Fibroblast of the conjunctiva (primary cell): Measurements from ENCODE around the gene RAB30.

Experiments used
- DNase-seq: peaks from one replicate; pipeline ENCODE4 v3.0.0-alpha.2; 2010; ENCODE audit warnings: low read depth

The RAB30 gene

DNA sequence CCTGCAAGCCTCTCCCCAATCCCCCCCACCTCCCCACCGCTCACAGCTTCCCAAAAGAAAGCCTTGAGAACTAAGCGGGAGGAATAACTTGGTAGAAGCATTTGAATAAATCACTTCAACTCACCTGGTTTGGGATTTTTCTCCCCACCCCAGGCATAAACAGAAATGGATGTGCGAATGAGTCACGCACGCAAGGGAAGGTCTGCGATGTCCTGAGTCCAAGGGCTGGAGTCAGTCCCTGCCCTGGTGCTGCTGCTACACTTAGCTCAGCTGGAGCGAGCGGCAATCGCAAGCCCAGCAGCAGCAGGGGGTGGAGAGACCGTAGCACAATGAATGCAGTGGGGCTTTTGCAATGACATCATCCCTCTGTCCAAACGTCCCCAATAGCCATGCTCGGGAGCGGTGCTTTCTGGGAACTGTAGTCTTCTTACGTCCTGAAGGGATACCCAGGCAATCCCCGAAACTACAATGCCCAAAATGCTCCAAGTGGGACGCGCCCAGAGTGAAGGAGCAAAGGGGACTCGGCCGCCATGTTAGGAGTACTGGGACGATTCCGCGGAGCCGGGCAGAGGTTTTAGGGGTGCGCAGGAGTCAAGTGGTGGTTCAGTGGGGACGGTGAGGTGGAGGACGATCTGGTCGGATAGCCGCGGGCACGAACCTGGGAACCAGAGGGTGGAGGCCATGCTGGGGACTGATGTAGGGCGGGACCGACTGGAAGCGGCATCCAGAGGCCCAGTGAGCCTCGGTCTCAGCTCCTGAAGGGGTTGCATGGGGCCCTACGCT lies at the start of gene RAB30:
Gene RAB30 (minus strand): TSS at position 331 of the 783 bp plus-strand sequence. CDS start 74,581 bp downstream, outside the sequence.
- DNase-seq: peak; percentile 100

DNA sequence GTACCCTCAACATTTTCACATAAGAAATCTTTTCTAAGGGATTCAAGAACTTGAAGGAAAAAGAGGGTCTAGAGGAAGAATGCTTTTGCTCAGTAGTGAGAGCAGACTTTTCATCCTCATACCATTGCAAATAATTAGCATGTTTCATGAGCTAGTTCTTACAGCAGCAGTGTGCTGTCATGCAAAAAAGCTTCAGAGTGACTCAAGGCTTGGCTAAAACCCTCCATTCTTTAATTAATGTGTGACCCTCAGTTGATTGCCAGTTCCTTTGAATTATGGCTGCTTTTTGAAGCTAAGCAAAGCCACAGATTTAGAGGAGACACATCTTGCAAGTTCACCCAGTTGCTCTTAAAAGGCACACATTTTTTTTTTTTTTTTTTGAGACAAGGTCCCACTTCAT lies 48.6 kb upstream of the RAB30 start:
- no peak for DNase-seq

DNA sequence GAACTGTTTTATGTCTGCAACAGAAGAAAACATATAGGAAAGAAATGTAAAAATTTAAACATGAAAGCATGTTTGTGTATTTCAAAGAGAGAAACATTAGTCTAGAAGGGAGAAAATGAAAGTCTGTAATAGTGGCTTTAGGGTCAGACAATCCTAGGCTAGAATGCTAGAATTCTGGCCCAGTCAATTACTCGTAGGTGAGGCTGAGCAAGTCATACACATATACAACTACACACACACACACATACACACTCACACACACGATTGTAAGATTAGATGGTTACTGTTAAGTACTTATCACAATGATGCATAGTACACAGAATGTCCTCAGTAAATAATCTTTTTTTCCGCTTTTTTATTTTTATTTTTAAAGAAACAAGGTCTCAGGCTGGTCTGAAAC lies 47.5 kb upstream of the RAB30 start:
- no peak for DNase-seq

DNA sequence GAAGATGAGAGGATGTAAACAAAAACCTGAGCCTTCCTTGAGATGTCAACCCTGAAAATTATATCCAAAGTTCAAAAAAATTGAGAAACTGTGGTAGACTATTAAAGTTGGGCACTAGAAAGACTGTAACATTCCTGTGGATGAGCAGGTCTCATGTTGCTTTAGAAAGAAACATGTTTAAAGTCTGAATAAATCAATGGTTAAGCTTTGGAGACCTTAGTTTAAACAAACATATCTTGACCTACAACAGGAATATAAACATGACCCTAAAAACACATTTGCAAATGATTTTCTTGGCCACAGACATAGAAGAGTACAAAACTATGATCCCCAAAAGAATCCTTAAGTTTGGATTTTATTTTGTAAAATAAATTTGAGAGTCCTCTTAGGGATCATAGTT lies 47.1 kb upstream of the RAB30 start:
- no peak for DNase-seq

DNA sequence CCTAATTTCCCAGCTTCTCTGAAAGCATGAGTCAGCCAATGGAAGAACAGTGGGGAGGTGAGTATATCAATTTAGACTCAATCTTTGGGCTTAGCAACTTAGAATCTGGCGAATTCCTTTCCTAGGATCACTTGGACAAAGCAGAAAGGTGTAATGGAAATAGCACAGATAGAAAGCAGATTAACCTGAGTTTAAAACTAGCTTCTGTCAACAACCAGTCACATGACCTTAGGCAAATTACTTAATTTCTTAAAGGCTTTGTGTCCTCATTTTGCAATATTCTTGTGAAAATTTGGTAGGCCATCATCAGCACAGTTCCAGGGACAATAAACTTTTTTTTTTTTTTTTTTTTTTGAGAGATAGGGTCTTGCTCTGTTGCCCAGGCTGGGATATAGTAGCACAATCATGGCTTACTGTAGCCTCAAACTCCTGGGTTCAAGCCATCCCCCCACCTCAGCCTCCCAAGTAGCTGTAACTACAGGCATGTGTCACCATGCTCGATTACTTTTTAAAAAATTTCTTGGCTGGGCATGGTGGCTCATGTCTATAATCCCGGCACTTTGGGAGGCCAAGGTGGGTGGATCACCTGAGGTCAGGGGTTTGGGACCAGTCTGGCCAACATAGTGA lies 44.4 kb upstream of the RAB30 start:
- DNase-seq: no peak

- DNase-seq: no peak
These were observed 43.9 kb upstream of the RAB30 start for GRCh38 chr11:83115551-83115950.

GRCh38 chr11:83115026-83115425 lies 43.3 kb upstream of the RAB30 start:
- no peak for DNase-seq

DNA sequence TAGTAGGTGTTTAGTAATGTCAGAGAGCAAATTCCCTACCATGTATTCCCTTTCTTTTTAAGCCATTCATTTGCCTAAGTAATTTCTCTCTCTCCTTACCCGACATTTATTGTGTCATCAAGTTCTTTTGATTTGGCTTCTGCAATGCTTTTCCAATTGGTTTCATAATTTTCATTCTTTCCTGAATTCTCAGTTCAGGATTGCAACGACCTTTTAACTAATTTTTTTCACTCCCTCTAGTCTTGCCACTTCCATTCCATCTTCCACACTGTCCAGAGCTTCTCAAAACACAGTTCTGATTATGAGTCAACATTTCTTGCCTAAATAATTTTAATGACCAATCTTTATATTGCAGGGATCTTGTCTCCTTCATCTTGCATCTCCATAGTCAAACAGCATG lies 41.2 kb upstream of the RAB30 start:
- DNase-seq: no peak

DNA sequence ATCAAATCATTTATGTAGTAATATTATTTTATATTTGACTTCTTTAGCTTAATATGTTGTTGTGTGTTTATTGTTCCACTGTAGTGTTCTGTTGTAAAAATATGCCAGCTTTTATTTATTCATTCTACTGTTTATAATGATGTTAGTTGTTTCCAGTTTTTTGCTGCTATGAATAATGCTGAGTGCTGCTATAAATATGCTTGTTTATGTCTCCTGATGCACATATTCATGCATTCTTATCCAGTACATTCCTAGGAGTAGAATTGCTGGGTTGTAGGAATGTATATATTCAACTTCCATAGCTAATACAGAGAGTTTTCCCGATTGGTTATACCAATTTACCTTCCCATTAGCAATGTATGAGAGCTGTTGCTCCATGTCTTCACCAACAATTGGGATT lies 33.5 kb upstream of the RAB30 start:
- DNase-seq: no peak

- DNase-seq: no peak
These were observed 31.1 kb upstream of the RAB30 start for GRCh38 chr11:83102834-83103233.

GRCh38 chr11:83097429-83098075 lies 25.9 kb upstream of the RAB30 start:
- DNase-seq: no peak

DNA sequence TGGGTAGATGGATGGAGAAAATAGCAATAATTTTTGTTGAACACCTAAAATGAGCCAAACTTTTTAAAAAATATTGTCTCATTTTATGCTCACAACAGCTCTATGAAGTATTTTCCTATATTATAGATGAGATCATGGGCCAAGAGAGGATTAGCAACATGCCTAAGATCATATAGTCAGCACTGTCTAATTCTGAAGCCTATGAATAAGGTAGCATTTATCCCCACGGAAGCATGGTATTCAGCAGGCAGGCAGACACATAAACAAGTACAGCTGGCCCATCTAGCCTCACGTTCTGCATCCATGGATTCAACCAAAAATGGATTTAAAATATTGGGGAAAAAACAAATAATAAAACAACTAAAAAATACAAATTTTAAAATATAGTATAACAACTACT lies 21.9 kb upstream of the RAB30 start:
- DNase-seq: no peak

GRCh38 chr11:83092488-83093384 lies 21.0 kb upstream of the RAB30 start:
- DNase-seq: no peak

GRCh38 chr11:83088965-83089364 lies 17.3 kb upstream of the RAB30 start:
- DNase-seq: no peak

DNA sequence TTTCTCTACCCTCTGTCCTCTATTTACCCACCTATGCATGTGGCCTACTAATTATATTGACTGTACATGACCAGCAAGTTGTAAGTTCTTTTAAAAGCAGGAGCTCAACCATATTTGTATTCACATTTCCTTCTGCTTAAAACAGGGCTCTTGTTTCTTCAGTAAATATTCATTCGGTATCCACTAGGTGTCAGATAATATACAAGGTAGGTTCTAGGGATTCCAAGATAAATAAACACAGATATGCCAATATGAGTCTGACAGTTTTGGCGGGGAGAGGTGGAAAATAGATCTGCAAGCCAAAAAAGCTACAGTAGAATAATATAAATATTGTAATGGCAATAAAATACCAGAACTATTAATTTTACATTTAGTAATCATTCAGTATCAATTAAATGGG lies 15.3 kb upstream of the RAB30 start:
- DNase-seq: no peak

DNA sequence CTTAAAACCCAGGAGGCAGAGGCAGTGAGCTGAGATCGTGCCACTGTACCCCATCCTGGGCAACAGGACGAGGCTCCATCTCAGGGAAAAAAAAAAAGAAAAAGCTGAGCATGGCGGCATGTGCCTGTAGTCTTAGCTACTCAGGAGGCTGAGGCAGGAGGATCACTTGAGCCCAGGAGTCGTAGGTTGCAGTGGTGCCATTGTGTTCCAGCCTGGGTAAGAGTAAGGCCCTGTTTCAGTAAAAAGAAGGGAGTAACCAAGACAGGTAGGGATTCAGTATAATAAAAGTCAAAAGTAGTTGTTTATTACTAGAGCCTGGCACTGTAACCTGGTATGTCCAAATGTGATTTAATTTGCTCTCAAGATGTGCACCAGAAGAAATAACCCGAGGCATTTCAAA lies 8.1 kb upstream of the RAB30 start:
- no peak for DNase-seq

- DNase-seq: no peak
These were observed 6.6 kb upstream of the RAB30 start for GRCh38 chr11:83078269-83078668.

- no peak for DNase-seq
These were observed 2.2 kb upstream of the RAB30 start for GRCh38 chr11:83073884-83074283.

GRCh38 chr11:83073258-83073657 lies 1.6 kb upstream of the RAB30 start:
- no peak for DNase-seq

DNA sequence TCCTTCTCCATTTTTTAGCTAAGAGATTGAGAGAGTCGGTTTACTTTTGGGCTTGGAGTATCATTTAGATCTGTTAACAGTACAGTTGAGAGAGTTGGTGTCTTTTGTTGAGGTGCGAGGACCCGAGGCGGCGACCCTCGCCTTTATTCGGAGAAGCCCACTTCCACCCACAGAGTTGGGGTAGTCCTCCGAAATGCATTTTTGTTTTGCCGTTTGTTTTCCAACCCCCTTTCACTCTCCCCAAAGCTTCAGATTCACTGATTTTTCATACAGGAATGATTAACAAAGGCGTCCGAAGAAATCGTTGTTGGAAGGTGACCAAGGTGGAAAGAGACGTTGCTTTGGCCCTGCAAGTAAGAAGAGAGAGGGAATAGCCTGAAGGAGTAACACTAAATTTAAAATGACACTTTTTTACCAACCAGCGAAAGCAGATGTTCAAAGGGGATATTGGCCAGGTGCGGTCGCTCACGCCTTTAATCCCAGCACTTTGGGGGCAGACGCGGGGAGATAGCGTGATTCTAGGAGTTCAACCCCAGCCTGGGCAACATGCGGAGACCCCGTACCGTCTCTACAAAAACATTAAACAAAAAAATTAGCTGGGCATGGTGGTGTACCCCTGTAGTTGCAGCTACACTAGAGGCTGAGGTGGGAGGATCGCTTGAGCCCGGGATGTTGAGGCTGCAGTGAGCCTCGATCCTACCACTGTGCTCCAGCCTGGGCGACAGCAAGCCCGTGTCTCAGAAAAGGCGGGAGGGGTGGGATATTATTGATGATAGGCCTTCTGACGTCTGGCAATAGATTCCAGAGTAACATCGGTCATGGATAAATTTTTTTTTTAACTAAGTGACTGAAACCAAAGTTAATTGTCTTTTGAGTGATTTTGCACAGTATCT lies 899 bp upstream of the RAB30 start:
- DNase-seq: no peak
